HS-27A (cell line): ENCODE measurements around the gene FSD1.
"Not testable (repeated sequence)": the region's sequence is repeated elsewhere in the genome, so short reads cannot be mapped to it uniquely, and the experiment has no call there.

Experiments
- DNase-seq: peaks from one replicate; pipeline ENCODE4 v3.0.0-alpha.2; 2012; ENCODE audit warnings: low read depth, missing footprints

Gene FSD1

GRCh38 chr19:4284974-4285373, 19.4 kb upstream of the FSD1 start:
- no peak for DNase-seq

- DNase-seq = not testable (repeated sequence)
Measured at GRCh38 chr19:4286141-4286540, 18.3 kb upstream of the FSD1 start.

GRCh38 chr19:4288091-4288777, 16.2 kb upstream of the FSD1 start:
- no peak for DNase-seq

GRCh38 chr19:4291184-4291732, 13.1 kb upstream of the FSD1 start:
- DNase-seq = no peak

- no peak for DNase-seq
Measured at GRCh38 chr19:4292515-4292914, 11.9 kb upstream of the FSD1 start.

GRCh38 chr19:4294389-4294788, 10.0 kb upstream of the FSD1 start:
- no peak for DNase-seq

GRCh38 chr19:4295972-4296771, 8.2 kb upstream of the FSD1 start:
- no peak for DNase-seq

- DNase-seq = no peak
Measured at GRCh38 chr19:4297901-4298809, 6.2 kb upstream of the FSD1 start.

- DNase-seq = no peak
Measured at GRCh38 chr19:4298810-4299550, 5.4 kb upstream of the FSD1 start.

- no peak for DNase-seq
Measured at GRCh38 chr19:4300589-4300988, 3.8 kb upstream of the FSD1 start.

GRCh38 chr19:4301590-4302242, 2.7 kb upstream of the FSD1 start:
- DNase-seq = no peak

- no peak for DNase-seq
Measured at GRCh38 chr19:4302243-4302640, 2.2 kb upstream of the FSD1 start, which contains the start of gene TMIGD2. Gene TMIGD2, minus strand, starts transcription at chr19:4302389. Its CDS starts 4 bp downstream, at chr19:4302385.

GRCh38 chr19:4303819-4304537, 420 bp upstream of the FSD1 start:
- no peak for DNase-seq

- no peak for DNase-seq
Measured at GRCh38 chr19:4305257-4305612, 837 bp downstream of the FSD1 start.

- no peak for DNase-seq
Measured at GRCh38 chr19:4305659-4306058, 1.3 kb downstream of the FSD1 start.

GRCh38 chr19:4310247-4311121, 6.1 kb downstream of the FSD1 start:
- DNase-seq = no peak

- DNase-seq = no peak
Measured at GRCh38 chr19:4313847-4314490, 9.6 kb downstream of the FSD1 start.

- no peak for DNase-seq
Measured at GRCh38 chr19:4316956-4317355, 12.6 kb downstream of the FSD1 start.

GRCh38 chr19:4318460-4318859, 14.1 kb downstream of the FSD1 start:
- DNase-seq = no peak
